HCT116 (cell line): ENCODE data around the gene OPCML. TPM values are rescaled to one million over a fixed set of nuclear protein-coding genes. Genes with fewer than 3 reads are reported as not detected.

Source experiments
- ATAC-seq: fragments of 200-7000 bp; cut with Tn5 transposase; 2 replicates; pipeline ENCODE4 v1.9.1; 2020; ENCODE audit warnings: mild to moderate bottlenecking, moderate library complexity
- BruUV-seq: library from RNA; stranded (reverse); fragments of 400-500 nt; replicated peaks from 2 replicates; lab custom pipeline; 2021; lab: Mats Ljungman, UMichigan
- CTCF ChIA-PET: fragments of 300-600 bp; sonication (Branson Sonifier 250); formaldehyde crosslinking; loops from one replicate; lab custom pipeline; 2021; ENCODE audit warnings: antibody characterized with exemption; lab: Charles Lee
- POLR2A ChIA-PET: fragments of 300-600, 350-600 bp; sonication (Branson Sonifier 250); formaldehyde crosslinking; loops from one replicate; lab custom pipeline; 2021; ENCODE audit warnings: antibody characterized with exemption; lab: Charles Lee
- RAD21 ChIA-PET, 2 experiments: fragments of 300-600 bp; sonication (Branson Sonifier 250); formaldehyde crosslinking; loops; one replicate each; lab custom pipeline; 2023; ENCODE audit warnings: low total read pairs in 2 of 2; ENCODE audit not compliant: uncharacterized antibody in 2 of 2, unreplicated experiment in 2 of 2, low non-redundant PET in 1 of 2; lab: Charles Lee
- DNase-seq: peaks from one replicate; pipeline ENCODE4 v3.0.0-alpha.2; 2010; ENCODE audit warnings: low read depth, low spot score
- H2AFZ ChIP-seq: fragments of 200-600 bp; shearing (Covaris generic), sonication (generic); 2 replicates; pipeline ENCODE4 v1.6.1; 2017; ENCODE audit warnings: low read depth, mixed run types, mixed read lengths, antibody characterized with exemption, low read length; ENCODE audit not compliant: poor library complexity, severe bottlenecking
- H3K27ac ChIP-seq: 2 replicates; pipeline ENCODE4 v1.5.1; 2012; ENCODE audit warnings: low read depth, low read length
- H3K27me3 ChIP-seq: fragments of 200-600 bp; sonication (generic); 2 replicates; pipeline ENCODE4 v1.6.1; 2016; ENCODE audit warnings: mixed run types, low read length, mixed read lengths; ENCODE audit not compliant: insufficient read depth
- H3K36me3 ChIP-seq, 2 experiments: fragments of 200-500 bp in 1 of 2; fragments of 200-600 bp in 1 of 2; sonication (Bioruptor generic) in 1 of 2; sonication (generic) in 1 of 2; 2 replicates each; pipeline versions ENCODE4 v1.5.1 to v1.6.1; 2014 to 2016; ENCODE audit warnings: low read length in 2 of 2, inconsistent platforms in 1 of 2, mixed read lengths in 1 of 2, mixed run types in 1 of 2; ENCODE audit not compliant: insufficient read depth in 2 of 2, control insufficient read depth in 1 of 2
- H3K4me1 ChIP-seq, 2 experiments: fragments of 200-600 bp in 1 of 2; sonication (generic) in 1 of 2; 2 replicates each; pipeline versions ENCODE4 v1.5.1 to v1.6.1; 2012 to 2017; ENCODE audit warnings: low read length in 2 of 2, inconsistent platforms in 1 of 2, mild to moderate bottlenecking in 1 of 2, mixed read lengths in 1 of 2, mixed run types in 1 of 2, moderate library complexity in 1 of 2; ENCODE audit not compliant: insufficient read depth in 2 of 2, control insufficient read depth in 1 of 2
- H3K4me2 ChIP-seq: fragments of 200-600 bp; sonication (generic); 2 replicates; pipeline ENCODE4 v1.6.1; 2017; ENCODE audit warnings: mixed run types, low read length, mixed read lengths
- H3K4me3 ChIP-seq, 2 experiments: fragments of 200-600 bp in 1 of 2; sonication (generic) in 1 of 2; replicated peaks in 1 of 2; 2 replicates each; pipeline ENCODE4 v1.5.1; 2011 to 2016; ENCODE audit warnings: low read length in 2 of 2, control low read depth in 1 of 2, low read depth in 1 of 2, mild to moderate bottlenecking in 1 of 2, mixed read lengths in 1 of 2, mixed run types in 1 of 2
- H3K79me2 ChIP-seq: fragments of 200-600 bp; sonication (generic); 2 replicates; pipeline ENCODE4 v1.6.1; 2017; ENCODE audit warnings: mild to moderate bottlenecking, mixed run types, low read length, moderate library complexity, mixed read lengths; ENCODE audit not compliant: insufficient read depth
- H3K9ac ChIP-seq: fragments of 200-600 bp; sonication (generic); 2 replicates; pipeline ENCODE4 v1.6.1; 2016; ENCODE audit warnings: low read length, mixed read lengths
- H3K9me2 ChIP-seq: fragments of 200-600 bp; sonication (generic), shearing (Covaris generic); 2 replicates; pipeline ENCODE4 v1.6.1; 2017; ENCODE audit warnings: mixed run types, mild to moderate bottlenecking, moderate library complexity; ENCODE audit not compliant: insufficient read depth
- H3K9me3 ChIP-seq, 2 experiments: fragments of 200-500 bp in 1 of 2; fragments of 200-600 bp in 1 of 2; sonication (Bioruptor generic) in 1 of 2; sonication (generic) in 1 of 2; 2 replicates each; pipeline ENCODE4 v1.6.1; 2014 to 2017; ENCODE audit warnings: low read length in 2 of 2, mixed read lengths in 2 of 2, inconsistent platforms in 1 of 2, low read depth in 1 of 2, mild to moderate bottlenecking in 1 of 2, mixed run types in 1 of 2, moderate library complexity in 1 of 2; ENCODE audit not compliant: control insufficient read depth in 1 of 2, insufficient read depth in 1 of 2
- H4K20me1 ChIP-seq: fragments of 200-600 bp; sonication (generic), shearing (Covaris generic); 2 replicates; pipeline ENCODE4 v1.6.1; 2017; ENCODE audit warnings: mixed run types, mild to moderate bottlenecking, moderate library complexity; ENCODE audit not compliant: insufficient read depth
- CBX3 ChIP-seq: IDR thresholded peaks from 2 replicates; pipeline ENCODE4 v1.6.1; 2012; ENCODE audit warnings: low read depth
- EZH2 ChIP-seq: fragments of 200-600 bp; sonication (generic); IDR thresholded peaks from 2 replicates; pipeline ENCODE4 v1.6.1; 2017; ENCODE audit warnings: antibody characterized with exemption, mixed run types
- MAX ChIP-seq: IDR thresholded peaks from 2 replicates; pipeline ENCODE4 v1.6.1; 2012
- POLR2A ChIP-seq: IDR thresholded peaks from 2 replicates; pipeline ENCODE4 v1.7.0; 2011; ENCODE audit warnings: borderline replicate concordance; ENCODE audit not compliant: insufficient read depth, insufficient read length; ENCODE audit errors: extremely low read depth
- RAD21 ChIP-seq: IDR thresholded peaks from 2 replicates; pipeline ENCODE4 v1.6.1; 2012; ENCODE audit warnings: low read depth, mild to moderate bottlenecking
- REST ChIP-seq: IDR thresholded peaks from 2 replicates; pipeline ENCODE4 v1.6.1; 2012; ENCODE audit warnings: low read depth
- ZBTB33 ChIP-seq: IDR thresholded peaks from 2 replicates; pipeline ENCODE4 v1.6.1; 2011; ENCODE audit warnings: mild to moderate bottlenecking, low read length, moderate library complexity; ENCODE audit not compliant: insufficient replicate concordance; ENCODE audit errors: extremely low read depth
- intact Hi-C: fragments of 100-400 bp; cut with micrococcal nuclease; formaldehyde crosslinking; loops from 2 replicates; pipeline ENCODE4 v1.10.0; 2022
- total RNA-seq: library from RNA; stranded (reverse); gene quantifications from one replicate; pipeline ENCODE4 v1.2.1, GENCODE V29; 2021; ENCODE audit not compliant: unreplicated experiment

The OPCML gene
- total RNA-seq, 1 experiment from 2014 or later: not detected

DNA sequence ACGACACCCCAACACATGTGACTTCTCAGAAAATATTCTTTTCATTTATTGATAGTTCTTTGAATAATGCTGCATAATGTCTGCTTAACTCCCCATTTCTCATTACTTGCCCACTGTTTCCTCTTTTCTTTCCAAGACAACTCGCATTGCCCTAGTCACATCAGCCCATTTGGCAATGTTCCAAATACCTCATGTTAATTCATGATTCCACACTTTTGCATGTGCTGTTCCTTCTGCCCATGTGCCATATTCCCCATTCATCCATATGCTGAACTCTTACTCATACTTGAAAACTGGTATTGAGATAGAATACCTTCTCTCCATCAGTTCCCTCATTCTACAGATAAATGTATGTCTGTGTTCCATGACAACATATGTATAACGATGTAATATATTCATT is 993.7 kb downstream of the OPCML start:
- Histone ChIP-seq H3K79me2 (no peaks in the 10 kb centered on the region), H3K4me3 (no peak overlapping the region), H3K4me1 (no peaks in the 10 kb centered on the region), H3K36me3 (no peaks in the 10 kb centered on the region), H3K4me2 (no peak overlapping the region), H3K9me2 (no peaks in the 10 kb centered on the region), H3K27me3 (no peaks in the 10 kb centered on the region), H3K27ac (no peak overlapping the region), H3K9me3 (peaks cover 11 to 29% of the 10 kb centered on the region in 2 experiments; a peak in 2 of 4 replicates), H2AFZ (no peak overlapping the region), H3K9ac (no peak overlapping the region), H4K20me1 (no peaks in the 10 kb centered on the region)
- DNase-seq (no peak), ATAC-seq (no peak)
- TF ChIP-seq CBX3 (no peak), REST (no peak), RAD21 (no peak), ZBTB33 (no peak), MAX (no peak), POLR2A (no peak), EZH2 (no peak)
- intact Hi-C loops: no loop called here
- ChIA-PET CTCF (no interaction called here), POLR2A (no interaction called here), RAD21 (no interaction called here)
- BruUV-seq: no TSS peak
